ENCODE measurements around the gene CLCN7. TPM values are rescaled to one million over a fixed set of nuclear protein-coding genes. Genes with fewer than 3 reads are reported as not detected.

The CLCN7 gene
- polyA plus RNA-seq, 1 donor from 2014 or later, result 40.9 TPM

GRCh38 chr16:1426734-1427471, 47.9 kb downstream of the CLCN7 start:
- Histone ChIP-seq H3K9ac (ENCODE audit: low read length) (no peak overlapping the region), H3K4me3 (ENCODE audit: low read length) (no peak overlapping the region), H3K27me3 (ENCODE audit: insufficient read depth, low read depth, low read length) (no peaks in the 10 kb centered on the region), H3K4me2 (ENCODE audit: low read length) (no peak overlapping the region), H3K9me2 (ENCODE audit: insufficient read depth, low read length) (no peaks in the 10 kb centered on the region), H3K36me3 (ENCODE audit: insufficient read depth, low read length) (no peaks in the 10 kb centered on the region), H3K27ac (ENCODE audit: low read length) (no peak overlapping the region), H4K20me1 (ENCODE audit: insufficient read depth) (no peaks in the 10 kb centered on the region), H3K79me2 (replicated peaks; ENCODE audit: insufficient read depth, low read length) (no peaks in the 10 kb centered on the region), H3K9me3 (ENCODE audit: low read length) (no peaks in the 10 kb centered on the region), H3F3A (ENCODE audit: insufficient read depth, low read length, poor library complexity, severe bottlenecking) (no peaks in the 10 kb centered on the region), H2AFZ (ENCODE audit: low read depth, low read length) (no peak overlapping the region)
- TF ChIP-seq EZH2 (IDR thresholded peaks at IDR 0.05; ENCODE audit: borderline replicate concordance, insufficient read depth, low read length, poor library complexity, severe bottlenecking), result no peak
- TF ChIP-seq CTCF (IDR thresholded peaks at IDR 0.05; ENCODE audit: poor library complexity, severe bottlenecking), result no peak
- TF ChIP-seq TAF1 (IDR thresholded peaks at IDR 0.05; ENCODE audit: low read depth), result no peak
- TF ChIP-seq REST (IDR thresholded peaks at IDR 0.05; ENCODE audit: borderline replicate concordance), result no peak
- TF ChIP-seq POLR2AphosphoS5 (IDR thresholded peaks at IDR 0.05), result no peak
- no peak for TF ChIP-seq RAD21 (conservative IDR thresholded peaks at IDR 0.05)
- no peak for TF ChIP-seq MXI1 (conservative IDR thresholded peaks at IDR 0.05; ENCODE audit: poor library complexity, severe bottlenecking)
- TF ChIP-seq SMC3 (conservative IDR thresholded peaks at IDR 0.05; ENCODE audit: poor library complexity), result no peak
- TF ChIP-seq EP300 (conservative IDR thresholded peaks at IDR 0.05; ENCODE audit: poor library complexity, severe bottlenecking), result no peak

- H3K79me2 ChIP-seq (replicated peaks; ENCODE audit: insufficient read depth, low read length), result no peaks in the 10 kb centered on the region
- no peaks in the 10 kb centered on the region for H3F3A ChIP-seq (ENCODE audit: insufficient read depth, low read length, poor library complexity, severe bottlenecking)
- H3K27me3 ChIP-seq (ENCODE audit: insufficient read depth, low read depth, low read length), result no peaks in the 10 kb centered on the region
- no peaks in the 10 kb centered on the region for H3K36me3 ChIP-seq (ENCODE audit: insufficient read depth, low read length)
- no peaks in the 10 kb centered on the region for H3K9me3 ChIP-seq (ENCODE audit: low read length)
- no peak for TF ChIP-seq EP300 (conservative IDR thresholded peaks at IDR 0.05; ENCODE audit: poor library complexity, severe bottlenecking)
- TF ChIP-seq SMC3 (conservative IDR thresholded peaks at IDR 0.05; ENCODE audit: poor library complexity), result no peak
- no peak for TF ChIP-seq EZH2 (IDR thresholded peaks at IDR 0.05; ENCODE audit: borderline replicate concordance, insufficient read depth, low read length, poor library complexity, severe bottlenecking)
- no peak for TF ChIP-seq CTCF (IDR thresholded peaks at IDR 0.05; ENCODE audit: poor library complexity, severe bottlenecking)
- no peak for TF ChIP-seq MXI1 (conservative IDR thresholded peaks at IDR 0.05; ENCODE audit: poor library complexity, severe bottlenecking)
- TF ChIP-seq POLR2AphosphoS5 (IDR thresholded peaks at IDR 0.05), result no peak
- TF ChIP-seq REST (IDR thresholded peaks at IDR 0.05; ENCODE audit: borderline replicate concordance), result no peak
- no peak for TF ChIP-seq RAD21 (conservative IDR thresholded peaks at IDR 0.05)
- no peak for TF ChIP-seq TAF1 (IDR thresholded peaks at IDR 0.05; ENCODE audit: low read depth)
- H4K20me1 ChIP-seq (ENCODE audit: insufficient read depth), result no peaks in the 10 kb centered on the region
- H3K4me2 ChIP-seq (ENCODE audit: low read length), result no peak overlapping the region
- no peaks in the 10 kb centered on the region for H3K9me2 ChIP-seq (ENCODE audit: insufficient read depth, low read length)
- H3K27ac ChIP-seq (ENCODE audit: low read length), result no peak overlapping the region
- no peak overlapping the region for H3K4me3 ChIP-seq (ENCODE audit: low read length)
- no peak overlapping the region for H2AFZ ChIP-seq (ENCODE audit: low read depth, low read length)
- H3K9ac ChIP-seq (ENCODE audit: low read length), result no peak overlapping the region
These were observed 49.0 kb downstream of the CLCN7 start for GRCh38 chr16:1425616-1426370.
